Neural cell (in vitro differentiated cells): ENCODE measurements around the gene CLDN24.

Experiments used
- EP300 ChIP-seq: fragments of 450-650 bp; conservative IDR thresholded peaks from 2 replicates; pipeline ENCODE4 v1.6.1; 2014; ENCODE audit warnings: antibody characterized with exemption, mild to moderate bottlenecking, moderate library complexity; ENCODE audit not compliant: poor library complexity, severe bottlenecking
- MXI1 ChIP-seq: fragments of 450-650 bp; conservative IDR thresholded peaks from 2 replicates; pipeline ENCODE4 v1.6.1; 2014; ENCODE audit warnings: antibody characterized with exemption, mild to moderate bottlenecking; ENCODE audit not compliant: poor library complexity, severe bottlenecking
- POLR2AphosphoS5 ChIP-seq: IDR thresholded peaks from 2 replicates; pipeline ENCODE4 v1.6.1; 2012
- RAD21 ChIP-seq: fragments of 450-650 bp; conservative IDR thresholded peaks from 2 replicates; pipeline ENCODE4 v1.6.1; 2014; ENCODE audit warnings: antibody characterized with exemption, mild to moderate bottlenecking, moderate library complexity
- SMC3 ChIP-seq: fragments of 450-650 bp; conservative IDR thresholded peaks from 2 replicates; pipeline ENCODE4 v1.6.1; 2014; ENCODE audit warnings: antibody characterized with exemption, mild to moderate bottlenecking, moderate library complexity; ENCODE audit not compliant: poor library complexity
- TAF1 ChIP-seq: IDR thresholded peaks from 2 replicates; pipeline ENCODE4 v1.6.1; 2012; ENCODE audit warnings: low read depth
- TF ChIP-seq, protein P1 (sequence below): fragments of 450-650 bp; IDR thresholded peaks from 2 replicates; pipeline ENCODE4 v1.5.1; 2014; ENCODE audit warnings: antibody characterized with exemption, mild to moderate bottlenecking, moderate library complexity; ENCODE audit not compliant: poor library complexity, severe bottlenecking
- TF ChIP-seq, protein P2 (sequence below): IDR thresholded peaks from 2 replicates; pipeline ENCODE4 v1.6.1; 2012; ENCODE audit warnings: borderline replicate concordance

DNA sequence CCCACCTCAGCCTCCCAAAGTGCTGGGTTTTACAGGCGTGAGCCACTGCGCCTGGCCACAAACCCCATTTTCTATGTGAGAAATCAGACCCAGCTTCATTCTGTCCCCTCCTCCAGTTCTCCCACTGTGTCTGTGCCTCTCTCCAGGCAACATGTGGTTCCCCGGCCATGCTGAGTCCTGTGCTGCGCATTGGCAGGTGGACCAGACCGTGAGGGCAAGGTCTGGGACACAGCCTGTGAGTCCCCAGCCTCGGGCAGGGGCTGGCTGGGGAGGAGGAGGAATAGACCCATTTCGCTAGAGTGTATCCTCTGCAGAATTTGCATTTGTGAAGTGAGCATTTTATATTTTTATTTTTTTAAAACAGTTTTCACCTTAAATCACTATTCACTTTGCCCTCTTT is 21.5 kb upstream of the CLDN24 start:
- TF ChIP-seq POLR2AphosphoS5 (no peak), TAF1 (no peak), SMC3 (no peak), EP300 (no peak), RAD21 (no peak), MXI1 (no peak)
- TF ChIP-seq, protein P1, sequence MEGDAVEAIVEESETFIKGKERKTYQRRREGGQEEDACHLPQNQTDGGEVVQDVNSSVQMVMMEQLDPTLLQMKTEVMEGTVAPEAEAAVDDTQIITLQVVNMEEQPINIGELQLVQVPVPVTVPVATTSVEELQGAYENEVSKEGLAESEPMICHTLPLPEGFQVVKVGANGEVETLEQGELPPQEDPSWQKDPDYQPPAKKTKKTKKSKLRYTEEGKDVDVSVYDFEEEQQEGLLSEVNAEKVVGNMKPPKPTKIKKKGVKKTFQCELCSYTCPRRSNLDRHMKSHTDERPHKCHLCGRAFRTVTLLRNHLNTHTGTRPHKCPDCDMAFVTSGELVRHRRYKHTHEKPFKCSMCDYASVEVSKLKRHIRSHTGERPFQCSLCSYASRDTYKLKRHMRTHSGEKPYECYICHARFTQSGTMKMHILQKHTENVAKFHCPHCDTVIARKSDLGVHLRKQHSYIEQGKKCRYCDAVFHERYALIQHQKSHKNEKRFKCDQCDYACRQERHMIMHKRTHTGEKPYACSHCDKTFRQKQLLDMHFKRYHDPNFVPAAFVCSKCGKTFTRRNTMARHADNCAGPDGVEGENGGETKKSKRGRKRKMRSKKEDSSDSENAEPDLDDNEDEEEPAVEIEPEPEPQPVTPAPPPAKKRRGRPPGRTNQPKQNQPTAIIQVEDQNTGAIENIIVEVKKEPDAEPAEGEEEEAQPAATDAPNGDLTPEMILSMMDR, result no peak
- TF ChIP-seq, protein P2, sequence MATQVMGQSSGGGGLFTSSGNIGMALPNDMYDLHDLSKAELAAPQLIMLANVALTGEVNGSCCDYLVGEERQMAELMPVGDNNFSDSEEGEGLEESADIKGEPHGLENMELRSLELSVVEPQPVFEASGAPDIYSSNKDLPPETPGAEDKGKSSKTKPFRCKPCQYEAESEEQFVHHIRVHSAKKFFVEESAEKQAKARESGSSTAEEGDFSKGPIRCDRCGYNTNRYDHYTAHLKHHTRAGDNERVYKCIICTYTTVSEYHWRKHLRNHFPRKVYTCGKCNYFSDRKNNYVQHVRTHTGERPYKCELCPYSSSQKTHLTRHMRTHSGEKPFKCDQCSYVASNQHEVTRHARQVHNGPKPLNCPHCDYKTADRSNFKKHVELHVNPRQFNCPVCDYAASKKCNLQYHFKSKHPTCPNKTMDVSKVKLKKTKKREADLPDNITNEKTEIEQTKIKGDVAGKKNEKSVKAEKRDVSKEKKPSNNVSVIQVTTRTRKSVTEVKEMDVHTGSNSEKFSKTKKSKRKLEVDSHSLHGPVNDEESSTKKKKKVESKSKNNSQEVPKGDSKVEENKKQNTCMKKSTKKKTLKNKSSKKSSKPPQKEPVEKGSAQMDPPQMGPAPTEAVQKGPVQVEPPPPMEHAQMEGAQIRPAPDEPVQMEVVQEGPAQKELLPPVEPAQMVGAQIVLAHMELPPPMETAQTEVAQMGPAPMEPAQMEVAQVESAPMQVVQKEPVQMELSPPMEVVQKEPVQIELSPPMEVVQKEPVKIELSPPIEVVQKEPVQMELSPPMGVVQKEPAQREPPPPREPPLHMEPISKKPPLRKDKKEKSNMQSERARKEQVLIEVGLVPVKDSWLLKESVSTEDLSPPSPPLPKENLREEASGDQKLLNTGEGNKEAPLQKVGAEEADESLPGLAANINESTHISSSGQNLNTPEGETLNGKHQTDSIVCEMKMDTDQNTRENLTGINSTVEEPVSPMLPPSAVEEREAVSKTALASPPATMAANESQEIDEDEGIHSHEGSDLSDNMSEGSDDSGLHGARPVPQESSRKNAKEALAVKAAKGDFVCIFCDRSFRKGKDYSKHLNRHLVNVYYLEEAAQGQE, result no peak
